Measurements from ENCODE around the gene C19orf47. TPM values are rescaled to one million over a fixed set of nuclear protein-coding genes. Genes with fewer than 3 reads are reported as not detected.

The C19orf47 gene
- total RNA-seq, 2 donors from 2014 or later: 20.8 to 27.3 TPM

DNA sequence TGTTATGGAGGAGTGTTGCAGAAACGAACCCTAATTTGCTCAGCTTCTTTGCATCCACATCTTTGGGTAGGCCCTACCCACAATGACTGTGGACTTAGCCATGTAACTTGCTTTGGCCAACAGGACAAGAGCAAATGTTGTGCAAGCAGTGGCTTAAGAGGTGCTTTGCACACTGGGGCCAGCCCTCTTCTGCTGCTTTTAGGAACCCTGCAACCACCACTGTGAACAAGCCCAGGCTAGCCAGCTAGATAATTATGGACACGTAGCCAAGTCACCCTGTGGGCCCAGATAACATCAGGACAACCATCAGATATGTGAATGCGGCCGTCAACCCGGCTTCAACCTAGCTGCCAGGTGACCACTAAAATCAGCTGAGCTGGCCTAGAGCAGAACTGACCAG lies 17.1 kb downstream of the C19orf47 start:
- WGBS: 51% methylated on average over 5 of the region's 5 CpGs
- Histone ChIP-seq H3K27ac (no peak overlapping the region), H3K4me3 (no peak overlapping the region), H3K36me3 (peaks cover 3 to 9% of the 10 kb centered on the region in 2 donors), H3K27me3 (replicated peaks; ENCODE audit: insufficient read depth) (no peaks in the 10 kb centered on the region), H3K9me3 (no peaks in the 10 kb centered on the region), H3K4me1 (replicated peaks) (no peaks in the 10 kb centered on the region)
- intact Hi-C loops (cut with DNase I): no loop called here
- TF ChIP-seq POLR2A (IDR thresholded peaks at IDR 0.05) (no peak), POLR2AphosphoS5 (IDR thresholded peaks at IDR 0.05) (peak; percentile 43)
- TF ChIP-seq, protein P1, sequence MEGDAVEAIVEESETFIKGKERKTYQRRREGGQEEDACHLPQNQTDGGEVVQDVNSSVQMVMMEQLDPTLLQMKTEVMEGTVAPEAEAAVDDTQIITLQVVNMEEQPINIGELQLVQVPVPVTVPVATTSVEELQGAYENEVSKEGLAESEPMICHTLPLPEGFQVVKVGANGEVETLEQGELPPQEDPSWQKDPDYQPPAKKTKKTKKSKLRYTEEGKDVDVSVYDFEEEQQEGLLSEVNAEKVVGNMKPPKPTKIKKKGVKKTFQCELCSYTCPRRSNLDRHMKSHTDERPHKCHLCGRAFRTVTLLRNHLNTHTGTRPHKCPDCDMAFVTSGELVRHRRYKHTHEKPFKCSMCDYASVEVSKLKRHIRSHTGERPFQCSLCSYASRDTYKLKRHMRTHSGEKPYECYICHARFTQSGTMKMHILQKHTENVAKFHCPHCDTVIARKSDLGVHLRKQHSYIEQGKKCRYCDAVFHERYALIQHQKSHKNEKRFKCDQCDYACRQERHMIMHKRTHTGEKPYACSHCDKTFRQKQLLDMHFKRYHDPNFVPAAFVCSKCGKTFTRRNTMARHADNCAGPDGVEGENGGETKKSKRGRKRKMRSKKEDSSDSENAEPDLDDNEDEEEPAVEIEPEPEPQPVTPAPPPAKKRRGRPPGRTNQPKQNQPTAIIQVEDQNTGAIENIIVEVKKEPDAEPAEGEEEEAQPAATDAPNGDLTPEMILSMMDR (IDR thresholded peaks at IDR 0.05): peak in 1 of 4 experiments; percentile 4
- peak; percentile 49 for DNase-seq (ENCODE audit: low spot score)

- no peak for DNase-seq (ENCODE audit: low spot score)
- Histone ChIP-seq H3K4me1 (replicated peaks) (no peaks in the 10 kb centered on the region), H3K36me3 (peaks cover 22 to 46% of the 10 kb centered on the region in 2 donors), H3K27me3 (replicated peaks; ENCODE audit: insufficient read depth) (no peaks in the 10 kb centered on the region), H3K9me3 (no peaks in the 10 kb centered on the region), H3K4me3 (no peak overlapping the region), H3K27ac (no peak overlapping the region)
- no peak for TF ChIP-seq POLR2AphosphoS5 (IDR thresholded peaks at IDR 0.05)
- TF ChIP-seq, protein P1 (IDR thresholded peaks at IDR 0.05): no peak
- no peak for TF ChIP-seq POLR2A (IDR thresholded peaks at IDR 0.05)
- 92% methylated on average over 14 of the region's 14 CpGs for WGBS
- intact Hi-C loops (cut with DNase I): no loop called here
These were observed 22.0 kb downstream of the C19orf47 start for GRCh38 chr19:40326201-40326600.

DNA sequence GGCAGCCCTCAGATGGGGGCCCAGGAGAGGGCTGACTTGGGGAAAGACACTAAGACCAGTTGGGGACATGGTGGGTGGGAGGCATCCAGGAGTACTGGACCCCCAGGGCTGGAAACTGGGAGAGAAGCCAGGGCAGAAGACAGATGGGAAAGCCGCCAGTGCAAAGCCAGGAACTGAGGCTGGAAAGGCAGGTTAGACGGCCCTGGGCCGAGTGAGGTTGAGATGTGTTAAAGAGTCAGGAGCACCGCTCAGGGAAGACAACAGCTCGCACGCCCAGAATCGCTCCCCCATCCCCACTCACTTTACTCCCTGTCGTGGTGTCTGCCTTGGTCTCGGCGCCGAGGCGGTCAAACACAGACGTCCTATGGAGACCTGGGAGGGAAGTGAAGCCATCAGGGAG lies 24.5 kb downstream of the C19orf47 start:
- Histone ChIP-seq H3K4me3 (no peak overlapping the region), H3K27me3 (replicated peaks; ENCODE audit: insufficient read depth) (no peaks in the 10 kb centered on the region), H3K36me3 (peaks cover 22 to 46% of the 10 kb centered on the region in 2 donors), H3K27ac (peak overlapping the region; percentile 54 to 56), H3K4me1 (replicated peaks) (no peaks in the 10 kb centered on the region), H3K9me3 (no peaks in the 10 kb centered on the region)
- intact Hi-C loops (cut with DNase I): no loop called here
- peak; percentile 39 for DNase-seq (ENCODE audit: low spot score)
- WGBS: 52% methylated on average over 13 of the region's 13 CpGs
- TF ChIP-seq POLR2A (IDR thresholded peaks at IDR 0.05) (no peak), POLR2AphosphoS5 (IDR thresholded peaks at IDR 0.05) (peak; percentile 40)
- TF ChIP-seq, protein P1 (IDR thresholded peaks at IDR 0.05): no peak

- no peaks in the 10 kb centered on the region for H3K9me3 ChIP-seq
- no peaks in the 10 kb centered on the region for H3K4me1 ChIP-seq (replicated peaks)
- intact Hi-C loops (cut with DNase I): no loop called here
- WGBS: 93% methylated on average over 12 of the region's 15 CpGs
- peaks cover 20 to 46% of the 10 kb centered on the region in 2 donors for H3K36me3 ChIP-seq
- no peaks in the 10 kb centered on the region for H3K27me3 ChIP-seq (replicated peaks; ENCODE audit: insufficient read depth)
- no peak overlapping the region for H3K4me3 ChIP-seq
- H3K27ac ChIP-seq: peak overlapping the region; percentile 54 to 56
- no peak for DNase-seq (ENCODE audit: low spot score)
- TF ChIP-seq POLR2AphosphoS5 (IDR thresholded peaks at IDR 0.05) (no peak), POLR2A (IDR thresholded peaks at IDR 0.05) (no peak)
- TF ChIP-seq, protein P1 (IDR thresholded peaks at IDR 0.05): no peak
These were observed 25.1 kb downstream of the C19orf47 start for GRCh38 chr19:40322951-40323615.

- TF ChIP-seq, protein P1 (IDR thresholded peaks at IDR 0.05): no peak
- no peak for TF ChIP-seq POLR2A (IDR thresholded peaks at IDR 0.05)
- no peak for TF ChIP-seq POLR2AphosphoS5 (IDR thresholded peaks at IDR 0.05)
- Histone ChIP-seq H3K27me3 (replicated peaks; ENCODE audit: insufficient read depth) (no peaks in the 10 kb centered on the region), H3K9me3 (no peaks in the 10 kb centered on the region), H3K36me3 (peaks cover 18 to 43% of the 10 kb centered on the region in 2 donors), H3K4me1 (replicated peaks) (no peaks in the 10 kb centered on the region), H3K4me3 (no peak overlapping the region), H3K27ac (no peak overlapping the region)
- no peak for DNase-seq (ENCODE audit: low spot score)
- WGBS: 96% methylated on average over 7 of the region's 7 CpGs
- intact Hi-C loops (cut with DNase I): no loop called here
These were observed 26.0 kb downstream of the C19orf47 start for GRCh38 chr19:40322271-40322610.
